Stimulated activated CD8-positive, alpha-beta memory T cell treated with anti-CD3 and anti-CD28 coated beads, Interleukin-4, amount 100 ng/mL, for 24 hours (primary cell): ENCODE data around the gene LGR5.

ENCODE experiments used
- DNase-seq: peaks from one replicate; pipeline ENCODE4 v3.0.0-alpha.2; 2020; ENCODE audit warnings: low read depth

Gene LGR5

DNA sequence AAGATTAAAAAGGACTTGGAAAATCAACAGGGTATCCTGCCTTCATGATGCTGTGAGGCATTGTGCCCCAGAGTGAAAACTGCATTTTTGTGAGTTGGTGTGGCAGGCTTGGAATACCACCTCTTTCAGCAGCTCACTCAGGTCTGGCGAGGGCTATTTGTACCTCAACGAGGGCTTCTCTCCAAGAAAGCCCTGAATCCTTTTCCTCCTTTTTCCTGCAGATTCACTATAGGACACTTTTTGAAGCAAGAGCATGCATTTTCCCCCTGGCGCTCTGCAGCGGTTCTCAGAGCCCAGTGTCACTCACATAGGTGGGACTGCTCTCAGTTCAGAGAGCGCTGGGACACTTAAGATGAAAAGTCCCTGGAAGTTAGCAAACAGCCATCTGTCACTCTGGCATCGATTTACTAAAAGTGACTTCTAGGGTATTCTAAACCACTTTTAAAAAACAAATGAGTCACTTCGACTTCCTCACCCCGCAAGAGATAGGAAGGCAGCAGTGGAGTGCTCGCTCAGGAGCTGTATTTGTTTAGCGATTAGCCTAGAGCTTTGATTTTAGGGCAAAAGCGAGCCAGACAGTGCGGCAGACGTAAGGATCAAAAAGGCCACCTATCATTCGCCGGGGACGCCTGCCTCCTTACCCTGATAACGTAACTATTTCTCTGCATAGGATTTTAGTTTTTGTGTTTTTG is 782 bp upstream of the LGR5 start:
- DNase-seq: no peak

DNA sequence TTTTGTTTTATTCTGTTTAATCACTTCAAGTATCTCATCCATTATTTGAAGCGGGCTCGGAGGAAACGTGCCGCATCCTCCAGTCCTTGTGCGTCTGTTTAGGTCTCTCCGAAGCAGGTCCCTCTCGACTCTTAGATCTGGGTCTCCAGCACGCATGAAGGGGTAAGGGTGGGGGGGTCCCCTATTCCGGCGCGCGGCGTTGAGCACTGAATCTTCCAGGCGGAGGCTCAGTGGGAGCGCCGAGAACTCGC is 311 bp upstream of the LGR5 start:
- DNase-seq: no peak

DNA sequence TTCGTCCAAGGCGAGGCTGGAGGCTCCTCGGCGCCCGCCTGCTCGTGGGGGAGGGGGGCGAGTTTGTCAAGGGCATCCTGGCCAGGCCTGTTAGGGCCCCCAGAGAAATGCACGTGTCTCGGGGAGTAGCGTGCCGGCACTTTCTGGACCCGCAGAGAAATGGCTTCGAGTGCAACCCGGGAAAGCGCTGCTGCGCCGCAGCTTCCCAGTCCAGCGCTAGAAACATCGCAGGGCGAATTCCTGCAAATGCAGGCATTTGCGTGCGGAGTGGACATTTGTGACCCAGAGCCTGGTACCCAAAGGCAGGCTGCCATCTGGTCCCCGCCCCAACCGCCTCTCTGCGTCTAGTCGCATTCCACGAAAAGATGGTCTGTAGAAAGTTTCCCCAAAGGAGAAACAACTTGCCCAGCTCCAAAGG is 756 bp downstream of the LGR5 start:
- DNase-seq: no peak

DNA sequence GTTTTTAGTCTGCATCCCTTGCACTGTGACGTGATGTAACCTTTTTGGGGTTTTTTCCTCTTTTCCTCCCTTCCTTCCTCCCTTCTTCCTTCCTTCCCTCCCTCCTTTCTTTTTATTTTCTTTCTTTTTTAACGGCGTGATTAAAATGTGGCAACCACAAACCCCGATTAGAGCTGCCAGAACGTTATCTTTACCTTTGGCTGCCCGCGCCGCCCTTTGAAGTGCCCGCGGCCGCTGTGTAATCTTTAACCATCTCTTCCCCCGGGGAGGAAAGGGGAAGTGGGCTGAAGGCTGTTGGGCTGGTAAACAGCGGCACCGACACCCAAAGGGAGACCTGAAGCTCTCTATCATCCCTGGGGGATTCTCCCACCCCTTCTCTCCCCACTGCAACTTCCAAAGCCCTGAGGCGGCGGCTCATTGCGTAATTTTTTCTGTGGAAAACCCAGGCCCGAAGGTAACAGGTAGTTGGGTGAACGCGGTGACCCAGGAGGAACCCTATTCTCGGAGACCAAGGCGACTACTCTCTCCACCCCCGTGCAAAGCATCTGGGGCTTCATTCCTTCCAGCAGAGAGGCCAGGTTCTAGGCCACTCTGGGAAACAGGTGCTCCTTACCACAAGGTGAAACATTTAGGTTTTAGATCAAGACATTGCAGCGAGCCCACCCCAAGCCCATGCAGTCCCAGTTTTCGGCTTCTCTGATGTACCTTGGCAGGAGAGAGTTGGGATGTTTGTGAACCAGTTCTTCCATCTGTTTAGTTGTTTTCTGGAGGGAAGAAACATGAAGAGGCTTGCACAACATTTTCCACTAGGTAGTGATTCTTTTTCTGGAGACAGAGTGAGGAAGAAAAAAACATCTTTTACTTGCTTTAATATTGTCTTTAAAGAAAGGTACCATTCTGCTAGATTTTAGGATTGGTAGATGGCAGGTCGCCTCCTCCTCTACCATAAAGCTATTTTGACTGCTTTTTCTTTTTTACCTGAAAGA is 1.5 kb downstream of the LGR5 start:
- no peak for DNase-seq

DNA sequence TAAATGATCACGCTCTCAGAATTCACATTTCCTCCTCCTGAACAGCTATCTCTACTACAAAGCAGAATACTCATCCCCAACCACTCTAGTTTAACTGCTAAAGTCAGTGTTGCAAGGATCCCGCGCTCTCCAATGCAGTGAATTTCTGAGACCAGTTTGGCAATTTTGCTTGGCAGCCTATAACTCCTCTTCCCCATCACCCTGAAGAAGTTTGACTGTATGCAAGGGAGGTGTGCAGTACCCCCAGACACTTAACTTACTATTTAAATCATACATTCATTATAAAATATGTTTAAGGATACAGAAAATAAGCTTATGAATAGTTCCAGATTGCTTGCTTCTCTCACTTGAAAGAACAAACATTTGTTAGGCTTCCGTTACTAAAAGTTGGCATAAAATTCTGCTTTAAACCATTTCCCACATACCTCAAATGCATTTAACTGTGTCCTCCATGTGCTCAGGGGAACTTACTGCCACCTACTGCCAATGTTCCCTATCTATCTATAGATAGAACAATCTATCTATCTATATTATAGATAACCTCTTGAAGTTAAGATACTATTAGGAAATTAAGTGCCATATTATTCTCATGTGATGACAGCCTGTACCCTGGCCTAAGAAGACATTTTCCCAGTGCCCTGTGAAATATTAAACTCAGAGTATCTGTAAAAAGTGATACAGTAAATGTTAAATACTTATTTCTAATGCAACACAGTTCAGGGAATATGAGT is 2.4 kb downstream of the LGR5 start:
- no peak for DNase-seq

DNA sequence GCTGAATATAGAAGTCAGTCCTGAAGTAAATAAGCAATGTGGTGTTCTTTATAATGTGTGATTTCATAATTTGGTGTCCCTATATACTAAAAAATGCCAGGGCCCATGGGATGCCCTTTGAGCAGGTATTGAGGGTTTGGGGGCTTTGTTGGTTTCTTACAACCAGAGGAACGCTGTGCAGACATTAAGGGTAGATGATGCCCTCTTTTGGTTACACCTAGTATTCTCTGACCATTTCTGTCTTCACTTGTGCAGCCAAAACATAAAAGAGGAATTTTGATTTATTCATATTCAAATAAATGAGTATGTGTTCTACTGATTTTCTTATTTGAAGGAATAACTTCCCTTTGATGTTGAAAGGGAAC is 3.0 kb downstream of the LGR5 start:
- no peak for DNase-seq

DNA sequence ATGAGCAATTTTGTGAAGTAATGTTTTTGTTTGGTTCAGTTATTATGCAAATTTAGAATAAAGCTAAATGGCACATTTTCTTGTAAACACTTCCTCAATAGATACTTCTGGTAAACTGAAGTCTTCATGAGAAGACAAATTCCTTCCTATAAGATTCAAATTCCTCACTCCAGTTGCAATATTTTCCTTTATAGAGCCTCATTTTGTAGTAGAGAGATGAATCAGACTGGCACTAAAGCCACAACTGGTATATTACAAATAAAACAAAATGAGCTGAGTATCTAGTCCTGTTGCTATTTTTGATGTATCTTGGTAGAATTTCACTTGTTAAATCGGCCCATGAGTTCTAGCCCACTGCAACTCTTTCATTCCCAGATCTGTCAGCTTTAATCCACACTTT is 5.5 kb downstream of the LGR5 start:
- no peak for DNase-seq

DNA sequence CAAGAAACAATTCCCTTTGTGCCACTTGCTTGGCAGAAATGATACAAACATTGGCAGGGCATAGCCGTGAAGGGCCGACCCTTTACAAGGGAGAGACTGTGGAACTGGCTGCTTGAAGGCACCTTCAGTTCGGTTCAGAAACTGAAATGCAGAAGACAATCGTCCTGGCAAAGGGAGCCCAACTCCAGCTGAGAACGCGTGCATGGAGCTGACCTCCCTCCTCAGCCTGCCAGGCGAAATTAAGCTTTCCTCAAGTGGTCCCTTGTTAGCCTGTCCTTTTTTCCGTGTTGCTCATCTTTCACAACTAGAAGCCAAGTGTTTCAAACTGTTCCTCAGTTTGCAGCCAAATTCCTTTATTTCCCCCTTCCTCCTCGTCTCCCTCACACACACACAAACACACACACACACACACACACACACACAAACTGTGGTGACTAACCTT is 8.1 kb downstream of the LGR5 start:
- DNase-seq: no peak

DNA sequence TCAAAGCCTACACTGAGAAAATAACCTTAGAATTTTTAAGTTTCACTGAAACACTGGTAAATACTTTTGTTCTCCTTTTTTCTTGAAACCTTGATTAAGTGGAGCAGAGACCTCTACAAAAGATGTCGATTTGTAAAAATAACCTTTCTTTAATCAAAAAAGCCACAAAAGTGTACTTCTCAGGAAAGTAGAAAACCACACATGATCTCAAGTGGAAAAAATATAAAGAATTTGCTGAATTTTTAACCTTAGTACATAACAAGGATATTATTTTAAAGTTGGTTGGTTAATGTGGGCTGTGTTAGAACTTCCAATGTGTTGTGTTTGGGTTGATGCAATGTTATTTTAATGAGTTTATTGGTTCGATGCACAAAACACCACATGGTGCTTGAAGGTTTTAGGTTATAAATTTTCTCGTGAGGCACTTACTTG is 8.6 kb downstream of the LGR5 start:
- DNase-seq: no peak

DNA sequence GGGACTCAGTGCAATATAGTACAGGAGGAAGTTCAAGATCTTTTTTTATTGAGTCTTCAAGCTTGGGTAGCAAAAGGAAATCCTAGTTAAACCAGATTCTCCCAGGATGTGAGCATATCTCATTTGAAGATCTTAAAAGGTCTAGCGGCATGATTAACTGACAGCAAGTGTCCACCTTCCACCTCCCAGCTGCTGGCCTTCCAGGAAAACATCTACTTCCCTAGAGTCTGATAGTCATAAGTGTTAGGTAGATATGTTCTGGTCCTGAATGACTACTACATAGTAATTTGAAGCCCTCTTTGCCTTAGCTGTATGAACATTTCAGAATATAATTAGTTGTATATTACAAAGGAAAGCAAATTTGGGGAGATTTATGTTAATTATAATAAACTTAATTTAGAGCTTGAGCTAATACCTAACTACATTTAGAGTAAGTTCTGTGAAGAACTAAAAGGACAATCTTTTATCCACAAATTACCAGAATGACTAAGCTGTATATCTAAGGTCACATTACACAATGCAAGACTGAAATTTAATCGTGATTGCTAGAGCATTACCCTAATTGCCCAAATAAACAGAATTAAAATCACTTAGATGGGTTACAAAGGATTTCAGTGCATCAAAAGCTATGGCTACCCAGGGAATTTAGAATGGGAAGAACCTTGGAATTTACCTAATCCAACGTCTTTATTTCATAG is 9.9 kb downstream of the LGR5 start:
- no peak for DNase-seq

DNA sequence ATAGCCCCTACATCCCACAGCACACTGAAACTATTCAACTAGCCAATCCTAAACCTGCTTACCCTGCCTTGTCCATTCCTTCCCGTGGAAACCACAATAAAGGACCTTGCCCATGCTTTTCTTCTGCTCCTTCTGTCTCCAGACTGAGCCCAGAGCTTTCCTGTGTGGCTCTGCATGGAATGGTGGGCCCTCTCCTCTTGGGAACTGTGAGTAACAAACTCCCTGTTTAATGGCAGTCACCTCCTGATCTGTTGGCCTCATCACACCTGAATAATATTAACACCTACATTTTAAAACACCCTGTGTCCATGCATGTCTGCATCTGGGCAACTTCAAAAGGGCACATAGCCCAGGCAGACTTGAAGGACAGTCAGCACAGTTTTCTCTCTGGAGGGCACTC is 12.4 kb downstream of the LGR5 start:
- DNase-seq: no peak

DNA sequence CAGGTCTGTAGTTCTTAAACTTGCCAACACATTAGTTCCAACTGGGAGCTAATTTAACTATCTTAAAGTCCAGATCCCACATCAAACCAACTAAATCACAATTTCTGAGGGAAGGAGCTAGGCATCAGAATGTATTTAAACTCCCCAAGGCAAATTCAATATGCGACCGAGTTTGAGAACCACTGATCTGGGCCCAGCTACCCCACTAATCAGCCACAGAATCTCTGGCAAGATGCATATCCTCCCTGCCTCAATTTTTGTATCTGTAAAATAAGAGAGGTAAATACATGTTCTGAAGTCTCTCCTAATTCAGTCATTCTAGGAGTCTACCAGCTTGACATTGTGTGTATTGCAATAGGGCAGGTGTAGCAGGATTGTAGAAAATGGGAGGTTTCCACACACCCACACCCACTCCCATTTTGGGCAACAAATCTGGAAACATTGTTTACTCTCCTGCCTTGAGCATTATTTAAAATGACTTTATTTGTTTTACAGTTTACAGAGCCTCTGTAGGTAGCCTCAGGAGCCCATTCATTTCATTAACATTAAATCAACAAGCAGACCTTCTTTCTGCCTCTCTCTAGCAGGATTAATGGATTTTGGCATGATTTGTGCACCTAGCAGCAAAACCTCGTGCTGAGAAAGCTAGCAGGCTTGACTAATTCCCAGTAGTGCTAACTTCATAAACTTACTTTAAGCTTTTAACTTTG is 15.6 kb downstream of the LGR5 start:
- DNase-seq: no peak

DNA sequence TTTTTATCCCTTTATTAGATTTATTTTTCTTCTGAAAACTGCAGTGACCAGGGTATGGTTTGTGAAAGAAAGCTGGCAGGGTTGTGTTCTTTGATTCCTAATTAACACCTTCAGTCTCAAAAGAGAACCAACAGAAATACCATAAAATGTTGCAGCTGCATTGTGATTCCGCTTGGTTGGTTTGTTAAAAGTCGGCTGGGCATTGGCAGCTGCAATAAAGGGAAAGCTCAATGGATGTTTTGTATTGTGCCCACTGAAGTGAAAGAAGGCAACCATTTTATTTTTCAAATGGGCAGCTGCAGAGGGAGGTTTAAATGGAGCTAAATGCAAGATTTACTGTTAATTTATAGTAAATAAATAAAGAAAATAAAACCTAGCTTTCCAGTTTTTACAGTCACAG is 16.7 kb downstream of the LGR5 start:
- no peak for DNase-seq

DNA sequence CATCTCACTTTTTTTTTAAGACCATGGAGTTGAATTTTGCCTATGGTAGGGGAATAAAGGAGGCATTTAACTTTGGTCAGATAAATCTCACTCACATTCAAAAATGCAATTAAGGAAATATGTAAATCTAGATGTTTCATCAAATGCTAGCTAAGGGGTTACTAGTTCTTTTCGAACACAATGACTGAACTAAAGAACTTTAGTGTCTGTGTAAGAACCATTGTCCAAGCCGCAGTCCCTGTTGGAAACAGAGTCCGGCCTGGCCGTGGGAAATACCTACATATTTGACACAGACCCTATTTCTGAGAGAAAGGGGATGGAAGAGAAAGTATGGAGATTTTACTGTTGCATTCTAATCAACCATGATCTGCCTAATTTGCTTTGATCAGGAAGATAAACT is 17.4 kb downstream of the LGR5 start:
- DNase-seq: no peak

DNA sequence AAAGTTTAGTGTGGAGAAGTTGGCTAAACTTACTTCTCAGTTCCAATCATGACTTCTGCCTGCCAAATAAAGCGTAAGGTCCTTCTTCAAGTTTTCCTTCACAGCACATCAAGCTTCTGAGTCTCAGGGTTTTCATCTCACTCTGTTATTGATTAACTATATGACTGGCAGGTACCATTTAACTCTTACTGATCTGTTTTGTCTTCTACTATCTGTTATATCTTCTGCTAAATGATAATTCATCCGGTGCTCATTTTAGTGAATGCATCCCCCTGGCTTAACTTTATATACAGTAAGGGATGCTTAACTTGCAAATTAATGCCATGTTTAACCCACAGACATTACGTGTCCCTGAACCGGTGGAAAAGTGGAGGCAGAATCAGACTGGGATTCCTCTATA is 20.7 kb downstream of the LGR5 start:
- no peak for DNase-seq

DNA sequence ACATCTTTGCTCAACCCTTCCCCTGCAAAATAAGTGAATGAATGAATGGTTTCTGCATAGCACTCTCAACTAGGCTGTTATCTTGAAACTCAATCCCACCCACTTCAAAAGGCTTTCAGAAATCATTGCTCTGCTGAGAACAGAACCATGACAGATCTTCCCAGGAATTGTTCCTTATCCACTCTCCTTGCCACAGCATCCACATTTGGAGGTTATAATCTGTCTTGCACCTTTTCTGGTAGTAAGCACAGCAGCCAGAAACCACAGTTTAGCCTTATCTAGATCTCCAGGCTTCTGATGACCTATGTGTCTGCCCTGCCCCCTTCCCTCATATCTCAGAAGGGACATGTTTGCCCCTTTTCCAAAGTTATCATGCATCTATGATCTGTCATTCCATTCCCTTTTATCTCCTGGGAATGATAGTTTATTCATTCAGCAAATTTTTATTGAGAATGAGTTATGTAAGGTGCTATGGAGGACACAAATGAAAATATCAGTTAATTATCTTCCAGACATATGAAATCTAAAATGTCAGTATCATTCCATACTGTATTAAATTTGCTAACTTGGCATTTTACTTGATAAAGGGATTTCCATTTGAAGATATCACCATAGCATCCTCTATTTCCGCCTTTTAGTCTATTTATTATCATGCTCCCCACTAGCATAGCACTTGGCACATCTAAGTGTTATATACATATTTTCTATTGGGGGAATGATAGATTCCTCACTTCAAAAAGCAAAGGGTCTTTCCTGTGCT is 21.4 kb downstream of the LGR5 start:
- no peak for DNase-seq

DNA sequence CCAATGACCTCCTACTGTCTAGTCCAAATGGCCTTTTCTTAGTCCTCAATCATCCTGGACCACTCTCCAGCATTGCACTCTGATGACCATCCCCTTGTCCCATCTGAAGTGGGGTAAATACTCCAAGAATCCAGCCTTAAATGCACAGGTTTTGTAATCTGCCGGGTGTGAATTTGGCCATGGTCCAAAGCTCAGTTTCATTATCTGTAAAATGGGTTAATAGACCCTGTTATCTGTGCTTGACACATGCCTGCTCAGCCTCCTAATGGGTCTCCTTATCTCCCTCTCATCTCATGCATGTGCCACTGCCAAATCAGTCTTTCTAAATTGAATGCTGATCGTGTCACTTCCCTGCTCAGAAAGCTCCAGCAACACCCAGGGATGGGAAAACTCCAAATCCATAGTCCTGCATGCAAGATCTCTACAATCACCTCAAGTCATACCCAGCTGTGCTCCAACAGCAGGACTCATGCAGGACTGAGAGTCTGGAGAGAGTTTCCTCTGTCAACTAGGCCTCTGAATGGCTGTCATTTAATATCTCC is 22.3 kb downstream of the LGR5 start:
- no peak for DNase-seq

DNA sequence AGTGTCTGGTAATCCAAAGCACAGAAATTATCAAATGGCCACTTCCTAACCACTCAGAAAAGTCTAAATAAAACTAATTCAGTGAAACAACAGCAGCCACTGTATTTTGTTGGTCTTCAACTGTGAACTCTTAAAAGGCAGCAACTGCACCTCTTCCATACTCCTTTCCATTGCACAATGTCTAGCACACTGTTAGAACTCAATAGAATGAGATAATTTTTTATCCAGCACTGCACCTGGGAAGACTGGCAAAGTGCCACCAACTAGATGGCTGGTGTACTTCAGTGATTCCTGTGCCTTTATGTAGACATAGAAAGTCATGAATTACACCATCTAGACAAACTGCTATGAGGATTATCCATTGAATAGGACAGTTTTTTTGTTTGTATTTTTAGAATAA is 26.2 kb downstream of the LGR5 start:
- DNase-seq: no peak

DNA sequence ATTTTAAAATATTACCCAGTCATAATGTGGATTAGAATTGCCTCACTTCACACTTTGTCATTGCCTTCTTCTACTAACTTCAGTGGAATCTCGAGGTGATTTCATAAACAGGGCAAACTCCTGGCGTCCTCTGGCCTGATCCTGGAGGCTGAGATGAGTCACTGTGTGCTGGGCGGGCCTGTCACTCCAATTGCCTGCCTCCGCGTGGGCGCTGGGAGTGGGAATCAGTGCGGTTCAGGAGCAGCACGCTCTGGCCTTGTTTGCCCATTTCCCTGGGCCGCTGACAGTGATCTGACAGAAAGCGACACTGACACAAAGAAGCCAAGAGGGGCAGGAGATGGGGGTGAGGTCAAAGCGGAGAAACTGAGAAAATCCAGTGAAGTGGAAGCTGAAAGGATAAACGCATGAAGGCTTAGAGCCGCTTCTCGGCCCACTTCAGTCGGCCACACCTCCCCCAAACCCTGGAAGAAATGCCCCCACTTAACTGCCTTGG is 29.7 kb downstream of the LGR5 start:
- no peak for DNase-seq

DNA sequence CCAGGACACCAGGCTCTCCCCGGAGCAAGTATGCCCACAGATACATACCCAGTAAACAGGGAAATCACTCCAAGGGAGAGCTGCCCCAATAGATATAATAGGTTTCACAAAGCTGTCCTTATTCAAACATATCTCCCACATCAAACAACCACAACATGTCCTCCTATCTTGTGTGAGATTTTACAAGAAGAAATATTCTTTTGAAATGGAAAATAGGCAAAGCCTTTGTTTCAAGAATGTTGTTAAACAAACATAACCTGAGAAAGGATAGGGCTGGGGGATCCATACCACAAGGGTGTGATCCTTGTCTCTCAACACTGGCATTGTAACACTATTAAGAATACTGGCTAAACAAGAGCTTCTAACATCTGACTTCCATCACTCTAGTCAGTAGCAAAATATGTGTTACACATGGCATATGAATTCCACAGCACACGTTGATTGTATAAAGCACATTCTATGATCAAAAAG is 32.9 kb downstream of the LGR5 start:
- DNase-seq: no peak
